H1 (cell line): ENCODE results near the gene KHDRBS2. TPM values are rescaled to one million over a fixed set of nuclear protein-coding genes. Genes with fewer than 3 reads are reported as not detected.

Experiments
- CTCF ChIP-seq, 3 experiments: IDR thresholded peaks; 1 replicate in 2 of 3; 2 replicates in 1 of 3; pipeline versions ENCODE4 v1.5.1 to v1.6.1; 2011; ENCODE audit warnings: low read length in 3 of 3, mild to moderate bottlenecking in 3 of 3, inconsistent platforms in 2 of 3, low read depth in 1 of 3, moderate library complexity in 1 of 3; ENCODE audit not compliant: insufficient read depth in 1 of 3; ENCODE audit errors: control extremely low read depth in 1 of 3
- POLR2AphosphoS5 ChIP-seq: IDR thresholded peaks from 2 replicates; pipeline ENCODE4 v1.6.1; 2011; ENCODE audit warnings: low read depth, low read length
- SIRT6 ChIP-seq: IDR thresholded peaks from one replicate; pipeline ENCODE4 v1.7.1; 2012; ENCODE audit warnings: low read length, inconsistent platforms
- USF2 ChIP-seq: IDR thresholded peaks from 2 replicates; pipeline ENCODE4 v1.6.1; 2011; ENCODE audit warnings: low read length, improper control_type of control experiment
- polyA plus RNA-seq, 7 experiments: library from polyadenylated mRNA; depleted of rRNA in 3 of 7; stranded (reverse) in 5 of 7; unstranded in 2 of 7; fragments of >200 nt in 5 of 7; fragments of 200-250 nt in 2 of 7; gene quantifications; 1 replicate in 5 of 7; 2 replicates in 1 of 7; 4 replicates in 1 of 7; pipeline versions ENCODE4 v1.2.1 to v1.2.3, GENCODE V29; 2011 to 2013; ENCODE audit warnings: missing spikeins in 2 of 7, mixed read lengths in 2 of 7
- total RNA-seq: library from RNA; stranded (reverse); fragmentation: NEBNext Ultra II Directional; extraction: Animal tissue kit (Norgen Biotek cat#: 25700); gene quantifications from 2 replicates; pipeline ENCODE4 v1.2.1, GENCODE V29; 2021

The KHDRBS2 gene
- total and polyA plus RNA-seq, 2 of the 8 experiments (the other 6 are each of a cell fraction or from before 2014, with no cell fraction given), result 5.2 to 7.7 TPM

GRCh38 chr6:62146954-62147853, 138.8 kb downstream of the KHDRBS2 start (continued):
- no peak for TF ChIP-seq CTCF (IDR thresholded peaks at IDR 0.05; ENCODE audit: control extremely low read depth in 1 of 3, insufficient read depth in 1 of 3, low read depth in 1 of 3, low read length in 3 of 3)
- TF ChIP-seq USF2, result no peak
- TF ChIP-seq POLR2AphosphoS5, result no peak
- no peak for TF ChIP-seq SIRT6
